Measurements from ENCODE around the gene DYTN. TPM values are rescaled to one million over a fixed set of nuclear protein-coding genes. Genes with fewer than 3 reads are reported as not detected.

DYTN gene
- total and polyA plus RNA-seq, 2 donors from 2014 or later, result not detected

DNA sequence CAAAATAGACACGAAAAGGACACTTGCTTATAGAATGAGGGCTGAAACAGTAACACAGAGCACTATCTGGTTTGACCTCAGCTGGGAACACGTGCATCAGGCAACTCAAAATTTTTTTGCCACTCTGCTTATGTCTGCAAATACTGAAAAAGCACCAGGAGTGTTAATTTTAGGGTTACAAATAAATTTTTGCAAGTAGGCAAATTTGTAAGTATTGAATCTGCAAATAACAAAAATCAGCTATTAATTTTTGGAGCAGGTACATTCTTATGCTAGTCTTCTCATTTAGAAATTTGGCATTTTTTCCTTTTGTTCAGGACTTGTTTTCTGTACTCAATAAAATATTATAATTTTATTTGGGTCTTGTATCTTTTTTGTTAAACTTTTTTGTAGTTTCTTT, 29.7 kb downstream of the DYTN start:
- Histone ChIP-seq H3K4me3 (ENCODE audit: low read length in 3 of 3) (no peak overlapping the region), H3K4me1 (ENCODE audit: control insufficient read depth in 2 of 3, insufficient read depth in 2 of 3, low read depth in 1 of 3, low read length in 3 of 3) (no peaks in the 10 kb centered on the region), H3K9ac (ENCODE audit: low read length in 3 of 3) (no peak overlapping the region), H3K27me3 (ENCODE audit: control insufficient read depth, insufficient read depth, low read length) (no peaks in the 10 kb centered on the region), H3K36me3 (ENCODE audit: control insufficient read depth in 2 of 3, insufficient read depth in 3 of 3, low read length in 3 of 3) (no peaks in the 10 kb centered on the region), H3K27ac (ENCODE audit: low read depth in 2 of 2, low read length in 2 of 2) (no peak overlapping the region), H3K9me3 (ENCODE audit: control insufficient read depth in 2 of 3, insufficient read depth in 1 of 3, low read length in 3 of 3) (no peaks in the 10 kb centered on the region)
- intact Hi-C loops (cut with DNase I), result no loop called here
- no peak for DNase-seq
- FAIRE-seq, result no peak
- TF ChIP-seq, protein P1, sequence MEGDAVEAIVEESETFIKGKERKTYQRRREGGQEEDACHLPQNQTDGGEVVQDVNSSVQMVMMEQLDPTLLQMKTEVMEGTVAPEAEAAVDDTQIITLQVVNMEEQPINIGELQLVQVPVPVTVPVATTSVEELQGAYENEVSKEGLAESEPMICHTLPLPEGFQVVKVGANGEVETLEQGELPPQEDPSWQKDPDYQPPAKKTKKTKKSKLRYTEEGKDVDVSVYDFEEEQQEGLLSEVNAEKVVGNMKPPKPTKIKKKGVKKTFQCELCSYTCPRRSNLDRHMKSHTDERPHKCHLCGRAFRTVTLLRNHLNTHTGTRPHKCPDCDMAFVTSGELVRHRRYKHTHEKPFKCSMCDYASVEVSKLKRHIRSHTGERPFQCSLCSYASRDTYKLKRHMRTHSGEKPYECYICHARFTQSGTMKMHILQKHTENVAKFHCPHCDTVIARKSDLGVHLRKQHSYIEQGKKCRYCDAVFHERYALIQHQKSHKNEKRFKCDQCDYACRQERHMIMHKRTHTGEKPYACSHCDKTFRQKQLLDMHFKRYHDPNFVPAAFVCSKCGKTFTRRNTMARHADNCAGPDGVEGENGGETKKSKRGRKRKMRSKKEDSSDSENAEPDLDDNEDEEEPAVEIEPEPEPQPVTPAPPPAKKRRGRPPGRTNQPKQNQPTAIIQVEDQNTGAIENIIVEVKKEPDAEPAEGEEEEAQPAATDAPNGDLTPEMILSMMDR (IDR thresholded peaks at IDR 0.05; ENCODE audit: borderline replicate concordance, extremely low read depth, insufficient read depth), result no peak

GRCh38 chr2:206683546-206683945, 34.6 kb downstream of the DYTN start:
- no peaks in the 10 kb centered on the region for H3K4me1 ChIP-seq (ENCODE audit: control insufficient read depth in 2 of 3, insufficient read depth in 2 of 3, low read depth in 1 of 3, low read length in 3 of 3)
- no peaks in the 10 kb centered on the region for H3K9me3 ChIP-seq (ENCODE audit: control insufficient read depth in 2 of 3, insufficient read depth in 1 of 3, low read length in 3 of 3)
- no peak for DNase-seq
- H3K27ac ChIP-seq (ENCODE audit: low read depth in 2 of 2, low read length in 2 of 2), result no peak overlapping the region
- no peak overlapping the region for H3K4me3 ChIP-seq (ENCODE audit: low read length in 3 of 3)
- no peaks in the 10 kb centered on the region for H3K36me3 ChIP-seq (ENCODE audit: control insufficient read depth in 2 of 3, insufficient read depth in 3 of 3, low read length in 3 of 3)
- H3K9ac ChIP-seq (ENCODE audit: low read length in 3 of 3), result no peak overlapping the region
- TF ChIP-seq, protein P1 (IDR thresholded peaks at IDR 0.05; ENCODE audit: borderline replicate concordance, extremely low read depth, insufficient read depth), result no peak
- H3K27me3 ChIP-seq (ENCODE audit: control insufficient read depth, insufficient read depth, low read length), result no peaks in the 10 kb centered on the region
- intact Hi-C loops (cut with DNase I), result no loop called here
- no peak for FAIRE-seq

DNA sequence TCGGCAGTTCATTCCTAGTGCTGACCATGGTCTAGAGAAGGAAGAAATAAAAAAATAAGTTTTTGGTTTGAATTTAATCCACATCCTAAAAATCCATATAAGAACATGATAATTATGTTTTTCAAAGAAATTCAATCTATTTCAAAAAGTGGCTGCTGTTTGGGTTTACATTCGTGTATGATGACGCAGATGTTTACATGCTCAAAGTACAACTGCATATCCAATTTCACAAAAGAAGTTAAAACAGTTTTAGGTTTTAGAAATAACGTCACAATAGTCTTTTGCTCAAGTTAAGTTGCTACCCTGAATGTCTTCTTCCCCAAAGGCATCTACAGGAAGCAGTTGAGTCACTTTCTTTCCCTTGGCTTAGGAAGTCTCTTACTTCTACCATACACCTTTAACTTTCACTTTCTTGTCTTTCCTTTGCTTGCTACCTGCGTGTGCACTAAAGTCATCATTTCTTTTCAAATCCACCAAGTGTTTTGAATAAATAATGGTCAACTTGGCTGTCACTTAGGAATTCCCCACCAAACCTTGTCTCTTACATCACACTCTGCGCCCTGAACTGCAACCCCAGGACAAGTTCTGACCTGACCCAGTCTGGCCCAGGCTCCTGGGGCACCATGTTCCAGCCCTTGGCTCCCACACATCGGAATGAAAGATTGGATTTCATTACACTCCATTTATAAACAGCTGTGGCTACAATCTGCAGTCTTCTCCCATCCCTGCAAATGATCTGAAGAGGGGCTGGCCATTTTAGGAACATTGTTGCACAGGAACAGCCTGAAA, 47.5 kb downstream of the DYTN start:
- intact Hi-C loops (cut with DNase I), result no loop called here
- FAIRE-seq (no peak), DNase-seq (no peak)
- no peaks in the 10 kb centered on the region for H3K36me3 ChIP-seq (ENCODE audit: control insufficient read depth in 2 of 3, insufficient read depth in 3 of 3, low read length in 3 of 3)
- no peaks in the 10 kb centered on the region for H3K4me1 ChIP-seq (ENCODE audit: control insufficient read depth in 2 of 3, insufficient read depth in 2 of 3, low read depth in 1 of 3, low read length in 3 of 3)
- H3K27ac ChIP-seq (ENCODE audit: low read depth in 2 of 2, low read length in 2 of 2), result no peak overlapping the region
- no peak overlapping the region for H3K9ac ChIP-seq (ENCODE audit: low read length in 3 of 3)
- H3K4me3 ChIP-seq (ENCODE audit: low read length in 3 of 3), result no peak overlapping the region
- H3K27me3 ChIP-seq (ENCODE audit: control insufficient read depth, insufficient read depth, low read length), result no peaks in the 10 kb centered on the region
- TF ChIP-seq, protein P1 (IDR thresholded peaks at IDR 0.05; ENCODE audit: borderline replicate concordance, extremely low read depth, insufficient read depth), result no peak
- no peaks in the 10 kb centered on the region for H3K9me3 ChIP-seq (ENCODE audit: control insufficient read depth in 2 of 3, insufficient read depth in 1 of 3, low read length in 3 of 3)

Measured in kidney (tissue), 14 donors.